ENCODE data around the gene PSG3. TPM values are rescaled to one million over a fixed set of nuclear protein-coding genes. Genes with fewer than 3 reads are reported as not detected.
"Not testable (repeated sequence)": the region's sequence is repeated elsewhere in the genome, so short reads cannot be mapped to it uniquely, and the experiment has no call there.

PSG3 gene
- total RNA-seq, 1 donor from 2014 or later: not detected

- H3K27me3 Mint-ChIP-seq (ENCODE audit: unreplicated experiment): peaks cover 19% of the 10 kb centered on the region
- H3K9me3 Mint-ChIP-seq (ENCODE audit: unreplicated experiment): peaks cover 4% of the 10 kb centered on the region
- DNase-seq (ENCODE audit: low spot score): no peak
- peaks cover 18% of the 10 kb centered on the region for H3K4me1 Mint-ChIP-seq (ENCODE audit: unreplicated experiment)
- no peaks in the 10 kb centered on the region for H3K36me3 Mint-ChIP-seq (ENCODE audit: low read depth, unreplicated experiment)
- H3K4me3 Mint-ChIP-seq (ENCODE audit: unreplicated experiment): no peak overlapping the region
- TF ChIP-seq CTCF (IDR thresholded peaks at IDR 0.05; ENCODE audit: unreplicated experiment): no peak
- H3K27ac Mint-ChIP-seq (ENCODE audit: unreplicated experiment): peak overlapping the region; percentile 32
Observed at GRCh38 chr19:42764836-42765235, 24.6 kb upstream of the PSG3 start.

GRCh38 chr19:42762789-42763188, 22.5 kb upstream of the PSG3 start:
- Mint-ChIP-seq H3K27ac (ENCODE audit: unreplicated experiment) (no peak overlapping the region), H3K9me3 (ENCODE audit: unreplicated experiment) (no peaks in the 10 kb centered on the region), H3K4me1 (ENCODE audit: unreplicated experiment) (peaks cover 18% of the 10 kb centered on the region)

GRCh38 chr19:42761924-42762295, 21.6 kb upstream of the PSG3 start:
- not testable (repeated sequence) for H3K36me3 Mint-ChIP-seq (ENCODE audit: low read depth, unreplicated experiment); H3K9me3 Mint-ChIP-seq (ENCODE audit: unreplicated experiment); DNase-seq (ENCODE audit: low spot score); H3K4me3 Mint-ChIP-seq (ENCODE audit: unreplicated experiment); H3K27ac Mint-ChIP-seq (ENCODE audit: unreplicated experiment)
- Mint-ChIP-seq H3K4me1 (ENCODE audit: unreplicated experiment) (peaks cover 18% of the 10 kb centered on the region), H3K27me3 (ENCODE audit: unreplicated experiment) (peaks cover 13% of the 10 kb centered on the region)

More at GRCh38 chr19:42762789-42763188, 22.5 kb upstream of the PSG3 start:
- DNase-seq (ENCODE audit: low spot score): no peak
- H3K4me3 Mint-ChIP-seq (ENCODE audit: unreplicated experiment): no peak overlapping the region
- TF ChIP-seq CTCF (IDR thresholded peaks at IDR 0.05; ENCODE audit: unreplicated experiment): no peak
- H3K36me3 Mint-ChIP-seq (ENCODE audit: low read depth, unreplicated experiment): no peaks in the 10 kb centered on the region
- H3K27me3 Mint-ChIP-seq (ENCODE audit: unreplicated experiment): peaks cover 18% of the 10 kb centered on the region

GRCh38 chr19:42760954-42761923, 21.0 kb upstream of the PSG3 start:
- not testable (repeated sequence) for DNase-seq (ENCODE audit: low spot score); H3K27ac Mint-ChIP-seq (ENCODE audit: unreplicated experiment); H3K4me3 Mint-ChIP-seq (ENCODE audit: unreplicated experiment); H3K36me3 Mint-ChIP-seq (ENCODE audit: low read depth, unreplicated experiment); H3K9me3 Mint-ChIP-seq (ENCODE audit: unreplicated experiment); H3K27me3 Mint-ChIP-seq (ENCODE audit: unreplicated experiment)
- peaks cover 18% of the 10 kb centered on the region for H3K4me1 Mint-ChIP-seq (ENCODE audit: unreplicated experiment)

GRCh38 chr19:42758667-42759066, 18.4 kb upstream of the PSG3 start:
- not testable (repeated sequence) for H3K4me1 Mint-ChIP-seq (ENCODE audit: unreplicated experiment); H3K27ac Mint-ChIP-seq (ENCODE audit: unreplicated experiment); H3K36me3 Mint-ChIP-seq (ENCODE audit: low read depth, unreplicated experiment); H3K27me3 Mint-ChIP-seq (ENCODE audit: unreplicated experiment); H3K9me3 Mint-ChIP-seq (ENCODE audit: unreplicated experiment); H3K4me3 Mint-ChIP-seq (ENCODE audit: unreplicated experiment)
- TF ChIP-seq CTCF (IDR thresholded peaks at IDR 0.05; ENCODE audit: unreplicated experiment): peak; percentile 72
- peak; percentile 78 for DNase-seq (ENCODE audit: low spot score)

- DNase-seq (ENCODE audit: low spot score); H3K4me1 Mint-ChIP-seq (ENCODE audit: unreplicated experiment); H3K4me3 Mint-ChIP-seq (ENCODE audit: unreplicated experiment); H3K27ac Mint-ChIP-seq (ENCODE audit: unreplicated experiment); H3K27me3 Mint-ChIP-seq (ENCODE audit: unreplicated experiment); H3K36me3 Mint-ChIP-seq (ENCODE audit: low read depth, unreplicated experiment); H3K9me3 Mint-ChIP-seq (ENCODE audit: unreplicated experiment): not testable (repeated sequence)
Observed at GRCh38 chr19:42752246-42752645, 12.0 kb upstream of the PSG3 start.
